Pulmonary artery endothelial cell (primary cell): ENCODE results near the gene ENC1. TPM values are rescaled to one million over a fixed set of nuclear protein-coding genes. Genes with fewer than 3 reads are reported as not detected.

Source experiments
- DNase-seq: peaks from one replicate; pipeline ENCODE4 v3.0.0-alpha.2; 2011; ENCODE audit warnings: low read depth, low spot score
- total RNA-seq: library from RNA; depleted of rRNA; stranded (reverse); fragments of >200 nt; gene quantifications from 2 replicates; pipeline ENCODE4 v1.2.3, GENCODE V29; 2014

The ENC1 gene
- total RNA-seq, 1 donor from 2014 or later: 71.5 TPM

DNA sequence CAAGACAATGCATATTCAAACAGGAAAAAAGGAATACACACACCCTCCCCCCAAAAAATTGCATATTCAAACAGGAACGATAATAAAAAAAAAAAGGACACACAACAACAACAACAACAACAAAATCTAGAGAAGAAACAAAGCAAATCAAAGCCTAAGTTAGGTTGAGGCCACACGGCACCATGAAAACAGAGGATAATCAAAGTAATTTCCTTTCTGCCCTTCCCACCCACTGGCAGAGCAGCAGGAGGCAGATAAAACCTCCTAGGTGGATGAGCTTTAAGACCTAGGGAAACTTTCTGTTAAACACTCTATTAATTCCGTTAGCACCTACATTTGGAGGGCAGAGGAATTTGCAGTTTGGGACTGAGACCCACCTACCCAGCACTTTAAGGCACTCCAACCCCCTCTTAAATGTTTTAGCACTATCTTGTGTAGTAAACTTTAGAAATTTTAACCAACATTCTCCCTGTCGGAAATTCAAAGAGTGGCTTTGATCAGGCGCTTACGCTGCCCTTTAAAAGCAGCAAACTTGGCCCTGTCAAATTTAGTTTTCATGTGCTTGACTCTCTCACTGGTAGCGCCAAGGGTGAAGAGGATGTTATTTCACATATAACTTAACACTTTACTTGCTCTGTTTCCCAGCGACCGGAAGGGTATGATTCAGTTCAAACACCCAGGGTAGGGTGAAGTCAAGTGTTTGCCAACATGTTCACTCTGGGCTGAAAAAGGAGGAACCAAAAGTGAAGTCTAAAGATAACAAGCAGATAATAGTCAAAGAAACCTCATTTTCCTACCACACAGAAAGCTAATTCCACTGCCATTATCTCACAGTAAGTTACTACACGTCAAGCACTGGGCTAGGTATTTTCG, 9.2 kb downstream of the ENC1 start:
- DNase-seq: peak; percentile 45

DNA sequence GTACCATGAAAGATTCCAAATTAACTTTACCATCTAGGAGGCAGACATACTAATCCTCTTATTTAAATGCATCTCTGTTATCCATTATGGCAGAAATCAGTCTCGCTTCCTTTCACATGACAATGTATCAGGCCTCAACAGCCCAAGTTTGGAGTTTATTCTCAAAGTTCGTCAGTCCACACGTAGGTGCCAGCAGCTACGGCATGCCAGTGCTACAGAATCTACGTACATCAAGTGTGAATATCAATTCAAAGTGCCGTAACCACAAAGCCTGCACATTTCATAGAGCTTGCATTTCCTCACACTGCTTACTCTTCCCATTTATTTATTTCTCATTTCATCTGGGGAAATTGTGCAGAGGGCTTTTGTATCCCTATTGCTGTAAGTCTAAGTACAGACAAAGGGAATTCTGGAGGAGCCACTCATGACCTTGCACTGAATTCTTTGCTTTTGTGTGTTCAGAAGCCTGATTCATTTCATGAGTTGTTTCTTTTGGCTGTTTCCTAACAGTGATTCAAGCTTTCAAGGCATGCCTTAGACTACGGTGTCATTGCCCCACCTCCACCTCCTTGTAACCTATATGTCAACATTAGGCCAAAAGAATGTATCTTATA, 10.0 kb downstream of the ENC1 start:
- peak; percentile 71 for DNase-seq

DNA sequence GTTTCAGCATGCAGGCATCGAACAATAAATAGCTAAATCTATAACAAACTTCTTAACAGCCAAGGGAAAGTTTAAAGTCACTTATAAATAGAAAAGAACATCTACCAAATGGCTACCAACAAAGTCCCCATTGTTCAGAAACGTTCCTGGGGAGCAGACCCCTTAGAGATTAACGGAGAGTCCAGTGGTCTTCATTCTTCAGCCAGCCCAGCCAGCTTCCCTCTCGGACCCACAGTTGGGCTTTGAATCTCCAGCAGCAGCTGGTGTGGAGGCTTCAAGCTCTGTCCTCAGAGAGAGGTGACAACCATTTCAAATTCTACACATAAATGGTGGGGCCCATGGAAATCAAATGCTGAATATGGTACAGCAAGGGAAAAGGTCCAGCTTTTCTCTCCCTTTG, 11.2 kb downstream of the ENC1 start:
- no peak for DNase-seq

DNA sequence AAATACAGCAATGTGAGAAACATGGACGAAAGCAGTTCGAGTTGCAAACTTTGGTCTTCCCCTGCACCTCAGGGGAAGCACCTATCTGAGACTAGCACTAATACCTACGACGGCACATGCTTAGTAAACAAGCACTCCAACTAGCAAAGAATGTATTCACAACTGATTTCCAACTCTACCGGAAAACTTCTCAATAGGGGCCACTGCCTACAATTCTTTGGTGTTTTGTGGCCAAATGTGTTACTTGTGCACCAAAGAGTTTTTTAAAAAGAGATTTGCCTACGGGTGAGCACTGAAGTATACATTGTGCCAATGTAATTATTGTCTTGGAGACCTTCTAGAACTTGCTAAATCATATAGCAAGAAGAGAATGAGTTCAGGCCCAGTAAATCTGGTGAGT, 12.2 kb downstream of the ENC1 start:
- no peak for DNase-seq

DNA sequence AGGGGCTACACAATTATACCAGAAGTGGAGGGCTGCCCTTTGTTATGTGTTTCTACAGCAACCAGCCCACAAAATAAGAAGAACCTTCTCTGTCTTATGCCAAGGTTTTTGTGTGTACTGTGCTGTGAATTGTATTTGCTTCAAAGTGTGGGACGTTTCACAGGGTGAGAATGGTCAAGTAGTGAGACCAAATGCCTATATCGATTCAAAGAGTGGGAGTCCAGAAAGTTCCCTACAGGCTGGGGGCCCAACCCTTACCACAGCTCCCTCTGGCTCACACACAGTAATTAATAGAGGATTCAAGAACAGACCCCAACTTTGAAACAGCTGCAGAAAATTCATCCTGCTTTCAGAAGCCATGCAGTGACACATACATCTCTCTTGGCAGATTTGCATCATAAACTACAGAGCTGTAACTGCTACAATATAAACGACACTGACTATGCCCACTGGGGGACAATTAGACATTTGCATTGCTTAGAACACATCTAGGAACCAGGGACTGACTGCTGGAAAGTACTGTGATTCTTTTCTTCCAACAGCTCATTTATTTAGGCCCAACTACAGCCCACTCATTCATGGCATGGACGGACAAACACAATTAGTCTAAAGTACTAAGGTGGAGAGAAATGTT, 12.8 kb downstream of the ENC1 start:
- no peak for DNase-seq

DNA sequence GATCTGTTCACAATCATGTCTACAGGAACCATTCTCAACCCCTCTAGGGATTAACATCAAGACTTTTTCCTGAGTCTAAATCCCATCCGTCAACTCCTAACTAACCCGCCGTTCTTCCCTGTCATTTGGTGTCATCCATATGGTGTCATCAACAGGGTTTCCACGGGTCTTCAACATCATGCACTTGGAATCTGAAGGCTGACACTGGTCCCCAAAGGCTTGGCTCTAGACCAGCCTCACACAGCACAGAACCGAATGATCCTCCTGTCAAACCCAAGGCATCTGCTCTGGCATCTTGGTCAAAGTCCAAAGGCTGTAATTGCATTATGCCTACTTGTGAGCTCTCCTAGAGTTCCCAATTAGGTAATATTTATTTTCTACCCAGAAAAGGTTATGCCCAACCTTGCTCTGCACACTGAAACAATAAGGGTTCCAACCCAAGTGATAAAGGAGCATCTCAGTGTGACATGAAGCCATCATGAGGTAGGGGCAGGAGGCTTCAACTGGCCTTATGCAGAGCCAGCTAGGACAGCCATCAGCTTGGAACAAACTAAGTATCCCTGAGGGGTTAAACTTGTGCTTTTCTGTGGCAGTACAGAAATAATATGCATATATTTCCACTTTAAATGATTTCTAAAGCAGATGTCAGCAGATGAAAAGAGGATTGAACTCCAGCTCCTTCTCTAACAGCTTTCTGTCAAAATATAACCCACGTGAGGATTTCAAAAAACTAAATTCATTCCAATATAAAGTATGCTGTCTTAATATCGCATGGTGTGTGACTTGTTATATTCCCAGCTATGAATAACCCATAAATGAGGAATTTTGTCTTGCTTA, 13.9 kb downstream of the ENC1 start:
- DNase-seq: no peak

DNA sequence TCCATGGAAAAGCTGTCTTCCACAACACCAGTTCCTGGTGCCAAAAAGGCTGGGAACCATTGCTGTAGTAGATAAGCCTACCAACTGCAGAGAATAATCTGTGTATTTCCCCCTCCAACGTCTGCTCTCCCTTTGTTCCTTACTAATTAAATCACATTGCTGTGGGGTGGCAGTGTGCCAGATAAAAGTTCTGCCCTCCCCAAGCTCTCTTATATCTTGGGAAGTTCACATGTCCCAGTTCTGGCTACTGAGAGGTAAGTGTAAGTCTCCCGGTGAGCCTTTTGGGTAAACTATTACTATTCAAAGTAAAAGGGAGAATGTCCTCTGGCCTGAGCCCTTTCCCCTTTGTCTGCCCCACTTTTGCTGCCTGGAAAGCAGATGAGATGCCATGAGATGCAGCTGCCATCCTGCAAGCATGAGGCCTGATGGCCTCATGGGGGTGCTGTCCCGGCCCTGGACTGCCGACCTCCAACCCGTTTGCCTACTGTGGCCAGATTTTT, 14.7 kb downstream of the ENC1 start:
- no peak for DNase-seq

DNA sequence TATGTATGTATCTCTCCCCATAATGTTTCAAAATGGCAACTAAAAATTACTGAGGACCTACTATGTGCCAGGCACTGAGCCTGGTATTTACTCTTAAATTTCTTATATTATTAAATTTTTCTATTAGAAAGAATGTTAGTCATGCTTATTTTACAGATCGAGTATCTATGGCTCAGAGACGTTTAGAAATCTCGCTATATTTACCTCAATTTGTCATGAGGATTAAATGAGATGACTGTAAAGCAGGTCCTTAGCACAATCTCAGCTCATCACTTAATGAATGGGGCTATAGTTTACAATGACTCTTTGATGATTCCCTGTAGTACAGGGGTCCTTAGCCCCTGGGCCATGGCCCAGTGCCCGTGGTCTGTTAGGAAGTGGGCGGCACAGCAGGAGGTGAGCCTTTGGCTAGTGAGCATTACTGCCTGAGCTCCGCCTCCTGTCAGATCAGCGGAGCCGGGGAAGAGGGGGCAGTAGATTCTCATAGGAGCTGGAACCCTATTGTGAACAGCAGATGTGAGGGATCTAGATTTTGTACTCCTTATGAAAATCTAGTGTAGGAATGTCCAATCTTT, 15.5 kb downstream of the ENC1 start:
- no peak for DNase-seq

DNA sequence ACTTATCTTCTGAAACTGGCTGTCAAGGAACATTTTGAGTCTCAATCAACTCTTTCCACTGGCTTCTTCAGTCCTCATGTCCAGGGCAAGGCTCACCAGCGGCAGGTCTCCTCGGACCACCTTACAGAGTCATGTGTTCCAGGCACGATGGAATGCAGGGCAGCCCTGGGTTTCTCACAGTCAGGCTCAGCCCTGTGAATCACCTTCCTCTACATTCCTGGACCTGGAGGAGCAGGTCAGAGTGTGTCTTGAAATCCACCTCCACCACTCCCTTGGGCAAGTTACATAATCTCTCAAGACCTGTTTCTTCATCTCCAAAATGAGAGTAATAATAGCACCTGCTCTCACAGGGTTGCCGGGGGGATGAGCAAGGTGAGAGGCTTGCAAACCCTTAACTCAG, 16.0 kb downstream of the ENC1 start:
- DNase-seq: no peak

DNA sequence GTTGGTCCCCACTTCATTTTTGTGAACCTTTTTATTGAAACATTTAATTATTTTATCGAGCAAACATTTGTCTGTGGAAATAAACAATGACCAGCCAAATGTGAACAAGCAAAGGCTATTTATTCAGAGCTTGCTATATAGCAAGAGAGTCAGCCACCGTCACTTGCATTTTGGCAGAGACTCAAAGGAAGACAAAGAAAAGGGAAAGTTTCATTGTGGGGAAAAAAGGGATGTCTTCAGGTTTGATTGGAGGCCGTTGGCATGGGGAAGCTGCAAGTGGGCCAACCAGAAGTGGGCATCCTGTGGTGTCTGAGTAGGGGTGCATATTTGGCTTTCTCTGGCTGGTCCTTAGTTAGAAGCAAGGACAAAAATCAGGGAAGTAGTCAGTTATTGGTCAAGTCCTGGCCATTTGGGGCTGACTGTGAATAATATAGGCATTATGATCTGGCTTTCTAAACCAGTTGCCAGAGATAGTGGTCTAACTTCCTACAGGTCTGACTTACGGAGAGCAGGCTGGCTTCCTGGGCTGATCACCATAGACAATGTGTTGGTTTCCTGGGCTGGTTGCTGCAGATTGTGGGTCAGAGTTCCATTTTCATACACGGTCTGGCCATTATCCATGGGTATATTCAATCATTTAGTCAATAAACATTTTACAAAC, 16.6 kb downstream of the ENC1 start:
- DNase-seq: no peak

DNA sequence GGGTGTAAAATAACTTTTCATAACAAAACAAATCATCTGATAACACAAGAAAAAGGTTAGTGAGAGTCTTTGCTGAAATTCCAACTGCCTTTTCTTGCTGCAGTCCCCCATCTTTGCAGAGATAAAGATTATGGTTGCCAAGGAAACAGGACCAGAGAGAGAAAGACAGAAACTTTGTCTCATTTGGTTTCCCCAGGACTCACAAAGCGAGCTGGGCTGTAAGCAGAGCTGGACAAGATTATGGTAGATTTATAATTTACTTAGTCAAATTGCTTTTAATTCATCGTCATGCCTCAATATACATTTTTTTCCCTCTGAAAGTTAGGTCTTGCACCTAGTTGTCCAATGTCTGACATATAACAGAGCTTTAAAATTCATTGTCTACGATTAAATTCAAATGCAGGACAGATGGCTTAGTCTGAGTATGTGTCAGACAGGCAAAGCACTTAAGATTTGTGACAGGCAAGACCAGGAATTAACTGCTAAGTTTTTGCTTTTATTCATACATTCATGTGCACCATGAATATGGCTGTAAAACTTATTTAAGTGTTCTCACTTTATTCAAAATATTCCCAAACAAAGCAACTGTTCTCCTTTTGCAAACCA, 17.4 kb downstream of the ENC1 start:
- no peak for DNase-seq

DNA sequence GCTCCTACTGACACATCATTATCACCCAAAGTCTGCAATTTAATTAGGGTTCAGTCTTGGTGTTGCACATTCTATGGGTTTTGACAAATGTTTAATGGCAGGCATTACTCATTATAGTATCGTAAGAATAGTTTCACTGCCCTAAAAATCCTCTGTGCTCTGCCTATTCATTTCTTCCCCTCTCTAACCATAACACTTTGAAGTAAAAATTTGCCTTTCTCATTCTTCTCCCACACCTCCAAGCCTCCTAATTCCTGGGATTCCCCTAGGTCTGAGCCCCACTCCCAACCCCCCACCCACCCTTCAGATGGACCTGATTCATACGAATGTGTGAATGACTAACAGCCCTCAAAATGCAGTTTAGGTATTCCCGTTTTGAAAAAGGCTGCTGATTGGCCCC, 18.4 kb downstream of the ENC1 start:
- DNase-seq: no peak

DNA sequence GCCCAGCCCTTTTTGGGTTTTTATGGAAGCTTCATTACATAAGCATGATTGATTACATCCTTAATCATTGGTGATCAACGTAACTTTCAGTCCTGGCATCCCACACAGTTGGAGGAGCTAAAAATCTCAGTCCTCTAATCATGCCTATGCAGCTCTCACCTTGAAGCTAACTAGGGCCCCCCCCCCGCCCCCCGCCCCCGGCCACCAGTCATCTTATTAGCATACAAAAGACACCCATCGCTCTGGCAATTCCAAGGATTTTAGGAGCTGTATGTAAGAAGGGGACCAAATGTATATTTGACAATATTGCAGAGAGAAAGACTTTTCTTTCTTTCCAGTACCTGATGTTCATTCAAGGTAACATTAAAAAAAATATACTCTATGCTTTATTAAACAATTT, 19.0 kb downstream of the ENC1 start:
- DNase-seq: no peak

DNA sequence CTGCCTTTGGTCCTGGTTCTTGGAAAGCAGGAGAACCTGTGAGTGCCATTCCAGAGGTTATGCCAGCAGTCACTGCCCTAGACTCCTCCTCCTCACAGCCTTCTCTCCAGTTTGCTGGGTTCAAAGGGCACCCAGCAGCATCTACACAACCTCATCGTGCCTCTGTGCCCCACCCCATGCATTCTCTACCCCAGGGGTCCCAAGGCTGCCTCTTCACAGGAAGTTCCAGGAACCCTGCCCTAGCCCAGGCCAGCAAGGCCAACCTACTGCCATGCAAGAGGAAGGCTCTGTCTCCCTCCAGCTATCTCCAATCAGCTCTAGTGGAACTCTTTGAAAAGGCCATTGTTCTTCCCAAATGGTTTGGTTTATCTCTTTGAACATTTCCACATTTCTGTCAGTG, 21.2 kb downstream of the ENC1 start:
- DNase-seq: no peak

DNA sequence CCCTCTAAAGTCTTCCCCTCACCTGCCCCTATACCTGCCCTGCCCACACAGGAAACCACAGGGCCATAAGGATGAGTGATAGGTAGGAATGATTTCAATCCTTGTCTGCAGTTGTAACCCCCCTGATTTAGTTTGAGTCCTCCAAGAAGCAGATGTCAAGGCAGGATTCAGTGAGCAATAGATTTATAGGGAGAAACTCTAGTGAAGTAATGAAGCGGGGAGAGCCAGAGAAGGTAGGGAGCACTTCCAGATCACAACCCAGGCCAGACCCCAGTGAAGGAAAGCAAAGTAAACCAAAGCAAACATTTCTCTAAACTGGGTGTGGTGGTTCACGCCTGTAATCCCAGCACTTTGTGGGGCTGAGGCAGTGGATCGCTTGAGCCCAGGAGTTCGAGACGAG, 22.4 kb downstream of the ENC1 start:
- no peak for DNase-seq

DNA sequence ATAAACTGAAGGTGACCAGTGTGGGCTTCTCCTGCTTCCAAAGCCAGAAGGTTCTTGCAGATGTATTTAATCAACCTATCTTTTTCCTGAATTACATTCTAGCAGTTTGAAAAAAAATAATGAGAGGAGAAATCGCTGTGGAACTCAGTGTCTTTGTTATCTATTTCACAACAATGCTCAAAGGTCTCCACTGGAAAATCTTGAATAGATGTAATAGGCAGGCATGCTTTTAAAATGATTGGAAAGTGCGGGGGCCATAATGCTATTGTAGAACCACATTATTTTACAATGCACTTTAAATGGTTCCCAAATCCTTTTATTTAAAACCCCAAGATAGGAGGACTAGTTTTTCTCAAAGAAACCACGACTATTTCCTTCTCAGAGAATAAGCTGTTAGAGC, 23.3 kb downstream of the ENC1 start:
- no peak for DNase-seq

DNA sequence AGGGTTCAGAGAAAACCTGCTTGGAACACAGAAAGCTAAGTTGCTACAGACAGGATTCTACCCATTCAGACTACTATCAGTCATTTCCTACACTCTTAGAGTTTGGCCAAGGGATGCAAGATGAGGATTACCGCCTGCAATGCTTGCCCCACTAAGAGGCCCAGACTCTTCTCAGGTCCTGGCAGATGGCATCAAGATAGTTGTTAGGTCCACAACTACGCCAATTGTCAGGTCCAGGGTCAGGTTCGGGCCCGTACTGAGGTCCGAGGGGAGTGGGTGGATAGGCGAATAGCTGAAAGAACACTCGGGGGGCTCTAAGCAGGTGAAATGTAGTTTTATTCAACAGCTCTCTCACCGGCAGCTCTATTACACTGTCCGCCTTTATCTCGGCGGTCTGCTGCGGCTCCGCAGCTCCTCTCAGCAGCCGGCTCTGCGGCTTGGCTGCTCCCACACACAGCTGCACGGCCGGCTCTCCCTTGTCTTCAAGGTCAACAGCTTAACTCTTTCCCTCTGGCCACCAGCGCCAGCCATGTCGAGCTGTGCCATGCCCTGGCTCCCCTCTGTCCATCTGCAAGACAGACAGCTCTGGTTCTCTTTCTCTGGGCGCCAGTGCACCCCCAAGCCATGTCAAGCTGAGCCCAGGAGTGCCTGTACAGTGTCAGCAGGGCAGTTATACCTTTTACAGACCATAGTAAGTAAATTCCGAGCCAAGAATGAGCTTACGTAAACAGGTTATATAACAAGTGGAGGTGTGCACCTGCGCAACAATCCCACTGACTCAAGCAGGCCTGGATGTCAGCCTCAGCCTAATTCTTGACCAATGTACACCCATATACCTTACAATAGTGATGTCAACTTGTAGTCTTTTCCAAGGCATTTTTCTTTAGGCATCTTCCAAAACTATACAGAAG, 24.0 kb downstream of the ENC1 start:
- DNase-seq: no peak

DNA sequence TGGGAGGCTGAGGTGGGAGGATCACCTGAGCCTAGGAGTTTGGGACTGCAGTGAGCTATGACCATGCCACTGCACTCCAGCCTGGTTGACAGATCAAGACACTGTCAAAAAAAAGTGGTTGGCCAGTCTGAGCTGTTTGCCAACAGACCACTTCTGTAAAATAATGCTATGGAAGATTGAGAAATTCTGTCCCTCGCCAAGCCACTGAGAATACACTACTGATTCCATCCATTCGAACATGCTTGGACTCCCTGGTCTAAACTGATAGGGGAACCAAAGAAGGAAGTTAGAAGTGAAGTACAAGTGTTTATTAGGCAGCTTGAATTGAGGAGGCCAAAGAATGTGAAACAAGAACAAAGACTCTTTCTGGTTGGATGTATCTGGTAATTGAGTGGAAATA, 27.2 kb downstream of the ENC1 start:
- DNase-seq: no peak

DNA sequence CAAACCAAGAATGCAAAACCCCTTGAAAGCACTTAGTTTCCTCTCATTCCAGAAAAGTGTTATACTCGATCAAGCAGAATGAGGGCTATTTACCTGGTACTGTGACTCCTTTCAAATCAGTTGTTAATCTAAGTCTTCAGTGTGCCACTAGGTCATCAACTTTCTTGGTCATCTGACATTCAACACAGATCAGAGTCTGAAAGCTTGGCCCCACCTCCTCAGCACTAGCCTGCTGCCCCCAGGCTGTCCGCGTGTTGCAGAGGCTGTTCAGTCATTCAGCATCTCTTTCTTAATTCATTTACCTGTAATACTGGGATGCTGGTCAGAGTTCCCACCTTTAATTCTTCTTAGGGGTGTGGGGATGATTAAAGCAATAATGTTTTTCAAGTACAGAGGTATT, 28.5 kb downstream of the ENC1 start:
- DNase-seq: no peak
